H54 (cell line): ENCODE results near the gene TNK2.
A peak's percentile ranks its signal among the peaks of the same experiment; 100 is the strongest.
"Not testable (repeated sequence)": the region's sequence is repeated elsewhere in the genome, so short reads cannot be mapped to it uniquely, and the experiment has no call there.

Source experiments
- DNase-seq: peaks from one replicate; pipeline ENCODE4 v3.0.0; 2011; ENCODE audit warnings: low spot score, mixed read lengths; ENCODE audit not compliant: insufficient read length
- FAIRE-seq: peaks from 3 replicates; lab custom pipeline; 2011; peaks lifted over from hg19 to GRCh38; lab: Jason Lieb, UNC
- POLR2A ChIP-seq: IDR thresholded peaks from 2 replicates; pipeline ENCODE4 v1.6.1; 2011; ENCODE audit warnings: low read depth, mild to moderate bottlenecking, low read length

The TNK2 gene

GRCh38 chr3:195907934-195908693 is at the start of gene TNK2:
Gene TNK2 (minus strand): TSS chr3:195908551. CDS start chr3:195888588, 19,963 bp downstream.
- no peak for FAIRE-seq
- no peak for TF ChIP-seq POLR2A
- DNase-seq, result peak; percentile 57

DNA sequence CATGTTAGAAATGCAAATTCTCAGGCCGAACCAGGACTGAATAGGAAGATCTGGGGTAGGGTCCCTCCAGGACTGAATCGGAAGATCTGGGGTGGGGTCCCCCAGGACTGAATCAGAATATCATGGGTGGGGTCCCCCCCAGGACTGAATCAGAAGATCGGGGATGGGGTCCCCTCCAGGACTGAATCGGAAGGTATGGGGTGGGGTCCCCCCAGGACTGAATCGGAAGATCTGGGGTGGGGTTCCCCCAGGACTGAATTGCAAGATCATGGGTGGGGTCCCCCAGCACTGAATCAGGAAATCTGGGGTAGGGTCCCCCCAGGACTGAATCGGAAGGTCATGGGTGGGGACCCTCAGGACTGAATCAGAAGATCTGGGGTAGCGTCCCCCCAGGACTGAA is 48.2 kb upstream of the TNK2 start:
- no peak for TF ChIP-seq POLR2A
- FAIRE-seq (no peak), DNase-seq (no peak)

- DNase-seq, FAIRE-seq: not testable (repeated sequence)
Observed at GRCh38 chr3:195955416-195955841, 47.1 kb upstream of the TNK2 start.

DNA sequence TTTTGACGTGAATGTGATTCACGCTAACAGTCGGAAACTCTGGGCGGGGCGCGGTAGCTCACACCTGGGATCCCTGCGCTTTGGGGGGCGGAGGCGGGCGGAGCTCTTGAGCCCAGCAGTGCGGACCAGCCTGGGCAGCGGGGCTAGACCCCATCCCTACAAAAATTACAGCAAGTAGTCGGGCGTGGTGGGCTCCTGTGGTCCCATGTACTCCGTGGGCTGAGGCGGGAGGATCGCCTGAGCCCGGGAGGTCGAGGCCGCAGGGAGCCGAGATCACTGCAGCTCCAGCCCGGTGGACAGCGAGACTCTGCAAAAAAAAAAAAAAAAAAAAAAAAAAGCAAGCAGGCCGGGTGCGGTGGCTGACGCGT is 46.4 kb upstream of the TNK2 start:
- DNase-seq, FAIRE-seq: not testable (repeated sequence)

GRCh38 chr3:195954052-195954751 is 45.9 kb upstream of the TNK2 start:
- not testable (repeated sequence) for FAIRE-seq
- peak; percentile 91 for DNase-seq
- peak; percentile 44; the same call in 1 of the 2 replicates for TF ChIP-seq POLR2A

GRCh38 chr3:195952590-195952989 is 44.2 kb upstream of the TNK2 start:
- DNase-seq, FAIRE-seq: not testable (repeated sequence)

DNA sequence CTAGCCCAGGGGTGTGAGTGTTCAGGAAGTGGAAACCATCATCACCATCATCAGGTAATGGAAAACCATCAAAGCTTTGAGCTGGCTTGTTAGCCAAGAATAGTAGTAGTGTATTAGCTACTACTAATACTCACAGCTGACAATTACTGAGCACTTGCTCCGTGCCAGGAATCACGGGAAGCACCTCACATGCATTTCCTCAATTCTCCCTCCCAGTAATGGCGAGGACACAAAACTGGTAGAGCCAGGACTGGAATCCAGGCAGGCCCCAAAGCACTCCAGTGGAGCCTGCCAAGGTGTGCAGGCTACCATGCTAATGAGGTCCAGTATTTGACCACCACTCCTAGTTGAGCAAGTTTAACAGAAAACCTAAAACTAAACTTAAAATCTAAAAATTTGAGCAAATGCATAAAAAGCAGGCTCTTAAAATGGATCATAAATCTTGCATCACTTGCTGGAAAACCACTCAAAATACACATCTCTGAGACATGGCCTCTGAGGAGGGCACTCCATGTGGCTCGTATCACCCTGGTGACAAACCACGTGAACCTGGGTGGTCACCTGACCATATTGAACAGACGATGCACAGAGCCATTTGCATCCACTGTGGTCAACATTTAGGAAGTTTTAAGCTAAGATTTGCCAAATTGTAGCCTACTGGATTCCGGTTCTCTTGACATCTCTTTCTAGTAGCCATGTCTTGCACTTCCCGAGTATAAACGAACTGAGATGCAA is 43.3 kb upstream of the TNK2 start:
- not testable (repeated sequence) for DNase-seq

GRCh38 chr3:195950731-195951130 is 42.4 kb upstream of the TNK2 start:
- not testable (repeated sequence) for DNase-seq, FAIRE-seq

More for the DNA sequence above, 43.3 kb upstream of the TNK2 start:
- FAIRE-seq, result not testable (repeated sequence)

GRCh38 chr3:195950164-195950563 is 41.8 kb upstream of the TNK2 start:
- FAIRE-seq, result not testable (repeated sequence)

GRCh38 chr3:195946910-195947699 is 38.8 kb upstream of the TNK2 start:
- FAIRE-seq, DNase-seq: not testable (repeated sequence)

More at GRCh38 chr3:195950164-195950563, 41.8 kb upstream of the TNK2 start:
- DNase-seq, result not testable (repeated sequence)

DNA sequence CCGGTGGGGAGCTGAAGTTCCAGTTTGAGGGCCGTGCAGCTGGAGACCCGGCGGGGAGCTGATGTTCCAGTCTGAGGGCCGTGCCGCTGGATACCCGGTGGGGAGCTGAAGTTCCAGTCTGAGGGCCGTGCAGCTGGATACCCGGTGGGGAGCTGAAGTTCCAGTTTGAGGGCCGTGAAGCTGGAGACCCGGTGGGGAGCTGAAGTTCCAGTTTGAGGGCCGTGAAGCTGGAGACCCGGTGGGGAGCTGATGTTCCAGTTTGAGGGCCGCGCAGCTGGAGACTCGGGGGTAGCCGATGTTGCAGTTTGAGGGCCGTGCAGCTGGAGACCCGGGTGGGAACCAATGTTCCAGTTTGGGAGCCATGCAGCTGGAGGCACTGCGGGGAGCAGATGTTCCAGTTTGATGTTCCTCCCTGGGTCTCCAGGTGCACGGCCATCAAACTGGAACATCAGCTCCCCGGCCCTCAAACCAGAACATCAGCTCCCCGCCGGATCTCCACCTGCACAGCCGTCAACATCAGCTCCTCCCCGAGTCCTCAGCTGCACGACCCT is 33.0 kb upstream of the TNK2 start:
- DNase-seq, FAIRE-seq: not testable (repeated sequence)

- FAIRE-seq, DNase-seq: not testable (repeated sequence)
Observed at GRCh38 chr3:195940806-195941205, 32.5 kb upstream of the TNK2 start.

- DNase-seq, FAIRE-seq: not testable (repeated sequence)
Observed at GRCh38 chr3:195939526-195940470, 31.4 kb upstream of the TNK2 start.

GRCh38 chr3:195933044-195933430 is 24.7 kb upstream of the TNK2 start:
- DNase-seq, FAIRE-seq: not testable (repeated sequence)
